ENCODE results near the gene GFER.
"Not testable (repeated sequence)": the region's sequence is repeated elsewhere in the genome, so short reads cannot be mapped to it uniquely, and the experiment has no call there.

Gene GFER

DNA sequence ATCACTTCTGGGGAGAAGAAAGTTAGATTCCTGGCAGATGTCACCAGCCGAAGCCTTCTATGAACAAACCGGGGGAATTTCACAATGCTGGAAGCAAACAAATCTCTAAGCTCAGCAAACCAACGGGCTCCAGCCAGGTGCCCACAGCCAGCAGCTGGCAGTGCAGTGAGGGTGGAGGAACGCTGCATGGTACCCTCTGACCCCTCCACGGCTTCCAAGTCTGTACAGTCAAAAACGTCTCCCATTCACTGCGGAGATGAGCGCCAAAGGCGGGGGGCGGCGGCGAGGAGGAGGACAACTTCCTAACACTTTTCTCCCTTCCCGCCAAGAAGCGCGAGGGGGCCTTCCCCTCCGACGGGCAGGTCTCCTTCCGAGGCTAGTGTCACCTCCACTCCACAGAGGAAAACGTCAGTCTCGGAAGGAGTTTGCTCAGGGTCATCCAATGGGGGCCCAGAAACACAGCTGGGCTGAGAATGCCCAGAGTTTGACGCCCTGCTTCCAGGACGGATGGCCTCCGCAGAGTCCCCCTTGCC, 24.7 kb downstream of the GFER start:
- no peak for DNase-seq

DNA sequence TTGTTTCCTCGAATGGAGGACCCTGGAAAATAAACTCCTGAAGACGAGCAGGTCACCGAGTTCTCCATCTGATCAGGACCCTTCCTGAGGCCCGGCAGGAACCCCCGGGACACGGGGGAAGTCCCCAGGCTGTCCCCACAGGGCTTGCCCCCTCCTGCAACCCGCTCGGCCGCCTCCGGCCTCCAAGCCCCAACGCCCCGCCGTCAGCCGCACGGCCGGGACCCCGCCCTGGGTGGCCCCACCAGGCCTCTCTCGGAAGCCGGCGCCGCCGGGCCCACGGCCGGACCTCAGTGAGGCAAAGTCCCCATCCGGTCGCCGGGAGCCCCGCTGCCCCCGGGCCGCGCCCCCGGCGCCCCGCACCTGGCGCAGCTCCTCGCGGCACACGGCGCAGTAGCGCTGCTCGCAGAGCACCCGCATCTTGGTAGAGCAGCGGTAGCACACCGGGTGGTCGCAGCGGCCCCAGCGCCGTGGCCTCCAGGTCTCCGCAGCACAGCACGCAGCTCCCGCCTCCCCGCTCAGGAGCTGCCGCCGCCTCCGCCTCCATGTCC, 25.2 kb downstream of the GFER start:
- no peak for DNase-seq

DNA sequence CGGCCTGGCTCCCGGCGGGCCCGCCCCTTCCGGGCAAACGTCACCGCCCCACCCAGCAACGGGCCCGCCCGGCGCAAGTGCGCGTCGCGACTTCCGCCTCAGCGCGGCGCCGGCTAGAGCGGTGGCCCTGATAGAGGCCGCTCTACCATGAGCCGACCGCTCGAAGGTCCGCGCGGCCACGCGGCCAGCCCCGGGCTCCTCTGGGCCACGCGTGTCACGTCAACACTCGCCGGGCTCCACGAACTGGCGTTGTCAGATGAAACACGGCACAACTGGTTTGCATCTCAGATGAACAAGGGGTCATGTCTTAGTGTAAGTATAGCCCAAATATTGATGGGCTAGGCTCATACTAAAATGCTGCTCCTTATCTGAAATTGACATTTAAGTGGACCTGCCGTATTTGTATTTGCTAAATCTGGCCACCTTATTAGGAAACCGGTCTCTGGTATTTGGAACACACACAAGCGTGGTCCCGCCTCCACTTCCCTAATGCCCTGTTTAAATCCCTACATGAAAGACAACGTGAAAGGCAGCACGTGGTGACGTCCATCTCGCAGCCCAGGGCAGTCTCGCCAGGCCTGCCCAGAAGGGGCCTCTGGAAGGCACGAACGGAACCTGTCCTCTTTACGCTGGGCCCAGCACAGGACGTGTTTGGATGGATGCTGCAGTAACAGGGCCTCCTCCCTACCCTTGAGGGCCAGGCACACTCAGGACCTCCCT, 26.0 kb downstream of the GFER start, which contains the start of gene ZNF598:
ZNF598 (minus strand) TSS at position 31 of the 720 bp plus-strand sequence.
- DNase-seq: peak; percentile 77

DNA sequence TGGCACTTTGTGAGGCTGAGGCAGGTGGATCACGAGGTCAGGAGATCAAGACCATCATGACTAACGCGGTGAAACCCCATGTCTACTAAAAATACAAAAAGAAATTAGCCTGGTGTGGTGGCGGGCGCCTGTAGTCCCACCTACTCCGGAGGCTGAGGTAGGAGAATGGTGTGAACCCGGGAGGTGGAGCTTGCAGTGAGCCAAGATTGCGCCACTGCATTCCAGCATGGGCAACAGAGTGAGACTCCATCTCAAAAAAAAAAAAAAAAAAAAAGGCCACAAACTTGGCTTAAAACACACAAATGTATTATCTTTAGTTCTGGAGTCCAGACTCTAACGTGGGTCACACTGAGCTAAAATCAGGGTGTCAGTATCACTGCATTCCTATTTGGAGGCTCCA, 27.7 kb downstream of the GFER start:
- DNase-seq: not testable (repeated sequence)

DNA sequence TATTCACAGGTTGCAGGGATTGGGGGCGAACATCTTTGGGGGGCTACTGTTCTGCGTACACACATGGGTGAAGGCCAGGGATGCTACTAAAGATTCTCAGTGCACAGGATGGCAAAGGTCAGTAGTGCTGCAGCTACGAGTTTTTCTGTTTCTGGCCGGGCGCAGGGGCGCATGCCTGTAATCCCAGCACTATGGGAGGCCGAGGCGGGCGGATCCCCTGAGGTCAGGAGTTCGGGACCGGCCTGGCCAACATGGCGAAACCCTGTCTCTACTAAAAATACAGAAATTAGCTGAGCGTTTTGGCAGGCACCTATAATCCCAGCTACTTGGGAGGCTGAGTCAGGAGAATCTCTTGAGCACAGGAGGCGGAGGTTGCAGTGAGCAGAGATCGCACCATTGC, 29.5 kb downstream of the GFER start:
- no peak for DNase-seq

DNA sequence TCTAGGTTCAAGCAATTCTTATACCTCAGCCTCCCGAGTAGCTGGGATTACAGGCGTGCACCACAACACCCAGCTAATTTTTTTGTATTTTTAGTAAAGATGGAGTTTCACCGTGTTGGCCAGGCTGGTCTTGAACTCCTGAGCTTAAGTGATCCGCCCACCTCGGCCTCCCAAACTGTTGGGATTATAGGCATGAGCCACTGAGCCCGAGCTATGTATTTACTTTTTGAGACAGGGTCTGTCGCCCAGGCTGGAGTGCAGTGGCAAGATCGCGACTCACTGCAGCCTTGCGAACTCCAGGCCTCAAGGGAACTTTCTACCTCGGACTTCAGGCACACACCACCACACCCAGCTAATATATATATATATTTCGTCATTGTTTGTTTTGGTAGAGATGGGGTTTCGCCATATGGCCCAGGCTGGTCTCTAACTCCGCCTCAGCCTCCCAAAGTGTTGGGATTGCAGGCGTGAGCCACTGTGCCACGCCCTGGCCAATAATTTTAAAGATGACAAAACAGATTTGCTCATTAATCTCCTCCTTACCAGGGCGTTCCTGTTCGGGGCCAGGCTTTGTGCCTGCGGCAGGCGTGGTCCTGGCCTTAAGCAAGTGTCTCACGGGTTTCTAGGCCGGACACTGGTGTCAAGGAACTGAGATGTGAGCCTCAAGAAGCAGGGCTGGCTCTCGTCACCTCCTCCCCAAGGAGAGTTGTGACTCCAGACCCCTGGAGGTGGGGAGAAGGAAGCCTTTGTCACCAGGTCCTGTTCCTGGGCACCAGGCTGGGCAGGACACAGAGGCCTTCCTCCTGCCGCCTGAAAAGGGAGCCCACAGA, 31.3 kb downstream of the GFER start:
- DNase-seq: no peak

DNA sequence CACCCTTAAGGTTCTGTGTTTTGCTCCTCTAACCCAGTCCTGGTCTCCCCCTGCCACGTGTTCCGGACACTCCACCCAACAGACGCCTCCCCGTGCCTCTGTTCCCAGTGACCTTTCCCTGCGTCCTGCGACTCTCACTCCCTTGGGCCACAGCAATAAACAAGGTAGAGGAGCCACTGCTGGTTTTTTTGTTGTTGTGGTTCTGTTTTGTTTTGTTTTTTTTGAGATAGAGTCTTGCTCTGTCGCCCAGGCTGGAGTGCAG, 31.9 kb downstream of the GFER start:
- no peak for DNase-seq

DNA sequence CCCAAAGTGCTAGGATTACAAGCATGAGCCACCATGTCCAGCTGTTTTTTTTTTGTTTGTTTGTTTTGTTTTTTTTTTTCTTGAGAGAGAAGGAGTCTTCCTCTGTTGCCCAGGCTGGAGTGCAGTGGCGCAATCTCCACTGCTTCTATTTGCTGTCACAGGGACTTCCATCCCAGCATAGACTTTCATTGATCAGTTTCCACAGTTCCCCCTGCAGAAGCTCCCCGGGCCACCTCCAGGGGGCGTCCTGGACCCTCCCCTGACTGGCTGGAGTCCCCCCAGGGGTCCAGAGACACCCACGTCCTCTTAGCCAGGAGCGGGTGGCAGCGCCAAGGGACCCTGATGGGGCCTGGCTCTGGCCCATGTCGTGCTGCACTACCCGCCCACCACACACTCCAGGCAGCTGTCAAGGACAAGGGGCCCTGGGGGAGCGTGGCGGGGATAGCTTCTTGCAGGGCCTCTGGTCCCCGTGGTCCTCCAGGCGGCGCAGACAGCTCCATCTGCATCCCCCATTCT, 32.5 kb downstream of the GFER start:
- DNase-seq: no peak

DNA sequence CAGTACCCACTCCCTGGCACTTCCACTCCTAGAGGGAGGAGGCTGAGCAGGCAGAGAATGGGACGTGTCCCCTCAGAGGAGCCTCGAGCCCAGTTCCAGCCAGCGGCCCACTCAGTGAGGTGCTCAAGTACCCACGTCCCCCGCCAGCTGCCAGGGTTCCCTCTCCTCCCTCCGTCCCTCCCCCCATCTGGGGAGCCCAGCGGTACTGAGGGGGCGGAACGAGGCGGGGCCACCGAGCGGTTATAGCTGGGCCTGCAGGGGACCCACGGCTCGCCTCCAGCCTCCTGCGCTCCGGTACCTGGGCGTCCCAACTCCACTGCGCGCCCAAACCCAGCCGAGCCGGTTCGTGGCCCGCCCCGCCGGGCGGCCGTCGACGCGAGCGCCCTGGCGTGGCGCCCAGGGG, 35.5 kb downstream of the GFER start, which contains the start of gene NPW:
NPW (plus strand) TSS at position 268 of the 403 bp plus-strand sequence.
- peak; percentile 66 for DNase-seq

DNA sequence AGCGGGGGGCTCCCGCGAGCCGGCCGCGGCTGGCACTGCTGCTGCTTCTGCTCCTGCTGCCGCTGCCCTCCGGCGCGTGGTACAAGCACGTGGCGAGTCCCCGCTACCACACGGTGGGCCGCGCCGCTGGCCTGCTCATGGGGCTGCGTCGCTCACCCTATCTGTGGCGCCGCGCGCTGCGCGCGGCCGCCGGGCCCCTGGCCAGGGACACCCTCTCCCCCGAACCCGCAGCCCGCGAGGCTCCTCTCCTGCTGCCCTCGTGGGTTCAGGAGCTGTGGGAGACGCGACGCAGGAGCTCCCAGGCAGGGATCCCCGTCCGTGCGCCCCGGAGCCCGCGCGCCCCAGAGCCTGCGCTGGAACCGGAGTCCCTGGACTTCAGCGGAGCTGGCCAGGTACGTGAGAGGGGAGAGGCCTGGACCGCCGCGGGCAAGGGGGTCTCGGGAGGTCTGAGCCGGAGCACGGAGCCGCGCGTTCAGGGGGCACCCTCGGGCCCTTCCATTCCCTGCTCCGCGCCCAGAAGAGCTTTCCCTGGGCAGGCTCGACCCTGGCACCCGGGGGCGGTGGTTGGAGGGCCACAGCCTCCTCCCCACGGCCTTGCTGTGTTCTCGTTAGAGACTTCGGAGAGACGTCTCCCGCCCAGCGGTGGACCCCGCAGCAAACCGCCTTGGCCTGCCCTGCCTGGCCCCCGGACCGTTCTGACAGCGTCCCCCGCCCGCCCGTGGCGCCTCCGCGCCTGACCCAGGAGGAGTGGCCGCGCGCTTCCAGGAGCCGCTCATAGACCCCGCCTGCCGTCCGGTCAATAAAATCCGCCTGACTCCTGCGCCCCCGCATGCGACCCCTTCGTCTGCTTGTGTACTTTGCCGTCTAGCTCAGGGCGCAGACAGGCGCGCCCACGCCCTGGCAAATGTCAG, 36.2 kb downstream of the GFER start:
- no peak for DNase-seq

DNA sequence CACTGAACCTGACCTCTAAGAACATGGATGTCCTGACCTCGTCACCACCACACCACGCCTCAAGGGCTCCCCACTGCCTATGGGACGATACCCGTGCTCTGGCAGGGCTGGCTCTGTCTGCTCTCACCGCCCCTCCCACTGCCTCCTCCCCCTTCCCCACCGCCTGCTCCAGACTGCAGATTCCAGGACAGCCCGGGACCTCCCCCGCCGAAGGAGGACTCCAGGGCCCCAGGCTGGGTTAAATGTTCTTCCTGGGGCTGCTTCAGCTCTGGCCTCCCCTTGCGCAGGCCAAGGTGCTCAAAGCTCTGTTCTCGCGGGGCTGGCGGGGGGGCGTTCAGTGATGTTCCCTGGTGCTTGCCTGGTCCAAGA, 38.7 kb downstream of the GFER start:
- DNase-seq: no peak

DNA sequence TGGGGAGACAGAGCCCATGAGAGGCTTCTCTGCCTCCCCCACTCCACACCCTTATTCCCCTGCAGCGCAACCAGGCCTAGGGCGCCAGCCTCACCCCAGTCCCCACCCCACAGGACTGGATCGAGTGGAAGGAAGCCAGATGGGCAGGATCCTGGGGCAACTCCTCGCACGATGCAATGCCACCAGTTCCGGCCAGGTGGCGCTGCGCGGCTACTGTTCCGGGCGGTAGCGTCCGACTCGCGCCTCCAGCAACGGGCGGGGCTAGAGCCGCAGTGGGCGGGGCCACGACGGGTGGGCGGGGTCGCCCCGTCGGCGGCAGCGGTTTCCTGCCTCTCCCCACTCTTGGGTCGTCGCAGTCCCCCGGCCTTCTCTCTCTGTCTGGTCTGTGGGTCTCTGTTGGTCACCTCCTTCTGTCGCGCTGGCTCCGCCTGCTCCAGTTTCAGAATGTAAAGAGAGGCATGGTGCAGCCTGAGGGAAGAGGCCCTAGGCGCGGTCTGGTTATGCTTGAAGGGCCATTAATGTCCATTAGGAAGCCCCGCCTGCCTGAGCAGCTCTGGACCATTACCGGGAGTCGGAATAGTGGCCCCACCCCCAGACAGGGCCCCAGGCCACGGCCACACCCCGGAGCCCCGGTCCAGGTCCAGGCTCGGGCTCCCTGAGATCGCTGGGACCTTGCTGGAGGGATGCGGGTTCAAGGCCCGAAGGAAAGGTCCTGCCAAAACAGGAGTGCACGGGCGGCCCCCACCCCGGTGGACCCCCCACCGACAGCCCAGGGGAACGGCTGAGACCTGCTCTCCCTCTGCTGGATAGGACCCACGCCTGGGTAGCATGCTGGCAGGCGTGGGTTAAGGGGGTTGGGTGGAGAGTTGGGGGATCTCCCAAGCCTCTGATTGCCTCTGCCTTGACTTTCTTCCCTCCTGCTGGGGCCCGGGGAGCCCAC, 39.4 kb downstream of the GFER start:
- peak; percentile 74 for DNase-seq

DNA sequence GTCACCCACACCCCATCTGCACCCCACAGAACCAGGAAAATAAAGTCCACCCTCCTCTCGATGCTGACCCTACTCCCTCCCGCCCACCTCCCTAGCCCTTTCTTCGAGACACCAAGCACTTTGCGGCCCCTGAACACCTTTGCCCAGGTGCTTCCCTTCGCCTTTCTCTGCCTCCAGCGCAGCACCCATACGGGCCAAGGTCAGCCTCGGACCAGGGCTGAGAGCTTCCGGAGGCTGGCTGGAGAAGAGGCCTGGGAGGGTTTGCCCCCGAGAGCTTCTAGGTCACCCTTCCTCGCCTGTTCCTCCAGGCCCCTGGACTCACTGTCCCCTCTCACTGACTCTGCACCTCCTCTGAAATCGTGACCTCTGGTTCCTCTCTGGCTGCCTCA, 40.0 kb downstream of the GFER start:
- DNase-seq: no peak

DNA sequence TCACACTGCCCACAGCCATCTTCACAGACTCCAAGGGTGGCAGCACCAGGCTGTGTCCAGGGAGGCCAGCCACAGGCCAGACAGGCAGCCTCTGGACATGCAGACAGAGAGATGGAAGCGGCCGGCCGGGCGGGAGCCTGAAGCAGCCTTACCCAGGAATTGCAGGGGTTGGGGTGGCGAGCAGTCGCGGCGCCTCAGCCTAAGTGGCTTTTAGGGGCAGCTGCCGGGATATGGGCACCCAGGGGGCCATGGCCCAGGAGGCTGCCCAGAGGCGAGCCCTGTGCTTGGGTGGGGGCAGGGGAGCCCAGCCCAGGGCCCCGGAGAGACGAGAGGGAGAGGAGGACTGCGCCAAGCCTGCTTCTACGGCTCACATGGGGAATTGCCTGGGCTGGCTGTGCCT, 41.3 kb downstream of the GFER start:
- no peak for DNase-seq

DNA sequence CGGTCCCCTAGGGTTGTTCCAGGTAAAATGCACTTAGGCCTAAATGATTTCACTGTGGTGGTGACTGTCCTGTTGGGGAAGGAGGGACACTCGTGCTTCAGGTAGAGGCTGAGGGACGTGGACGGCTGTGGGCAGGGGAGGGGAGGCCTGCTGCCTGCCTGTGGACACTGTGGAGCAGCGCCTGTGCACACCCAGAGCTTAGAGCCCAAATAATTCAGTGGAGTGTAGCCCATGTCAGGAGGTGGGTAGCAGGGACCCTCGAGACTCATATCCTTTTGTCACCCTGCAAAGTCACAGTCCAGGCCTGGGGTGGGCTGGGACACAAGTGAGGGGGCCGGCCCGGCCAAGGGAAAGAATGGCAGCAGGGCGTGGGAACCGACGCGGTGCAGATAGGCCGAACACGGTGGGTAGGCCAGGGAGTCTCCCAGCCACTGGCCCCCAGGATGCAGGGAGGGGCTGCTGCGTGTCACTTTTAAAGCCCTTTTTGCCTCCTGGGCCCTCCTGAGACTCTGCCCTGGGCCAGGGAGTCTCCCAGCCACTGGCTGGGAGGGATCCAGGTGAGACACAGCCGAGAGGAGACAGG, 42.0 kb downstream of the GFER start:
- no peak for DNase-seq

DNA sequence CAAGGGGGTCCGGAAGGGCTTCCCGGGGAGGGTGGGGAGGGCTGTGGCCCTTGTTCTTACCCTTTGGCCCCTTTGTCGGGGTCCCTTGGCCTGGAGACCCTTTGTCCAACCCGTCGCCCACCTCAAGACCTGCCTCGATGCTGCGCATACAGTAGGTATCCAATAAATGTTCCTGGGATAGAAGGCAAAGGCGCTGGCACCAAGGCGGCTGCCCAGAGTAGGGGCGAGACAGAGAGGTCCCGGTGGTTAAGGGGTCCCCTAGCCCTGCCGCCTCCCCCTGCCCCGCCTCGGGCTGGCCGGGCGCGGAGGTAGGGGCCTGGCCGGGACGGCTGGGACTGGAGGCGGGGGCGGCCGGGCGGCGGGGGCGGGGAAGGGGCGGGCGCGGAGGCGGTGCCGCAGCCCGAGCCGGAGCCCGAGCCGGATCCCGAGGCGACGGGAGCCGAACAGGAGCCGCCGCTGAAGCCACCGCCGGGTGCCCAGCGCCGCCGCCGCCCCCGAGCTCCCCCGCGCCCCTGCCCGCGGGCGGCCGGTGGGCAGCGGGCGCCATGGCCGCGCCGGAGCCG, 42.5 kb downstream of the GFER start, which contains the start of gene NHERF2:
NHERF2 (plus strand) TSS at position 442 of the 563 bp plus-strand sequence; CDS start at position 546, 104 bp downstream.
- no peak for DNase-seq

DNA sequence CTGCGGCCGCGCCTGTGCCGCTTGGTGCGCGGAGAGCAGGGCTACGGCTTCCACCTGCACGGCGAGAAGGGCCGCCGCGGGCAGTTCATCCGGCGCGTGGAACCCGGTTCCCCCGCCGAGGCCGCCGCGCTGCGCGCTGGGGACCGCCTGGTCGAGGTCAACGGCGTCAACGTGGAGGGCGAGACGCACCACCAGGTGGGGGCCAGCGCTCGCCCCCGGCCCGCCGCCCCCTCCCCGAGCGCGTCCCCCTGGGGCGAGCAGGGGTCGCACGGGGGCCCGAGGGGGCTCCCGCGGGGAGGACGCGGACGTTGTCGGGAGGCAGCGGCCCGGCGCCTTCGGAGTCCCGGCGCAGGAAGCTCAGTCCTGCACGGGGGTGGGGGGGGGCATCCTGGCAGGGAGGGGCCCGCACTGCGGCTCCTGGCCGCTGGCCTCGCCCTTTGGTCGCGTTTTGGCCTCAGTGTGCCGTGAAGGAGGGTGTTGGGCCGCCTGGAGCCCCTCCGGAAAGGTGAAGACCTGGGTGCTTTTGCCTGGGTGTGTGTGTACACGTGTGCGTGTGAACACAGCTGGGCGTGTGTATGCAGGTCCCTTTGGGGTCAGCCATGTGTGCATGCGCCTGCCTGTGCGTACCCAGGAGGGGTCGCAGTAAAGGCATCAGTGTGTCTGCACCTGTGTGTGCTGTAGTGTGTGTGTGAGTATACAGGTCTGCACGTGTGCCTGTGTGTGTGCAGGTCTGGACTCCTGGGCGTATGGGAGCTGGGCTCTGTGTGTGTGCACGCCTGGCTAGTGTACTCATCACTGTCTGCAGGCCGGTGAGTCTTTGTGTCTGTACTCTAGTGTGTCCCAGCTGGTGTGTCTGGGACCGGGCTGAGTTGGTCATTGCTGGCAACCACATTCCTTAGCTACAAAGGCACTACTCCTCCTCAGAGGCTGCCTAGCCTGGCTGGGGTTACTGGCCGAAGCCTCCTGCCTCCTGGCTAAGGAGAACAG, 43.3 kb downstream of the GFER start:
- no peak for DNase-seq

DNA sequence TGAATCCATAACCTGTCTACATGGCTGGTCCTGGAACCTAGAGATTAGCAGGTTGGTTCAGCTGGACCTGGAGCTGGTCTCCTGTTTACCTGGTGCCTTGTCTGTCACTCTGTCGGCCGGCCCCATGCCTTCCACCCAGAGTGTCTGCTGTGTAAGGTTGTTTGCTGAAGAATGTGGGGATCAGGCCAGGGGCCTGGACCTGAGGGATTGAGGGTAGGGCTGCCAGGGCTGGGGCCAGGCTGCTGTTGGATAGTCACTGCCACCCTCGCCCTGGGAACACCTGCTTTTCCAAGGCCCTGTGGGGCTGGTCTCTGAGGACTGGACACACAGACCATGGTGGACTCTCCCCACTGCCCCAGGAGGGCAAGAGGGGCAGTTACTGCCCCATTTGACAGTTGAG, 44.2 kb downstream of the GFER start:
- no peak for DNase-seq

DNA sequence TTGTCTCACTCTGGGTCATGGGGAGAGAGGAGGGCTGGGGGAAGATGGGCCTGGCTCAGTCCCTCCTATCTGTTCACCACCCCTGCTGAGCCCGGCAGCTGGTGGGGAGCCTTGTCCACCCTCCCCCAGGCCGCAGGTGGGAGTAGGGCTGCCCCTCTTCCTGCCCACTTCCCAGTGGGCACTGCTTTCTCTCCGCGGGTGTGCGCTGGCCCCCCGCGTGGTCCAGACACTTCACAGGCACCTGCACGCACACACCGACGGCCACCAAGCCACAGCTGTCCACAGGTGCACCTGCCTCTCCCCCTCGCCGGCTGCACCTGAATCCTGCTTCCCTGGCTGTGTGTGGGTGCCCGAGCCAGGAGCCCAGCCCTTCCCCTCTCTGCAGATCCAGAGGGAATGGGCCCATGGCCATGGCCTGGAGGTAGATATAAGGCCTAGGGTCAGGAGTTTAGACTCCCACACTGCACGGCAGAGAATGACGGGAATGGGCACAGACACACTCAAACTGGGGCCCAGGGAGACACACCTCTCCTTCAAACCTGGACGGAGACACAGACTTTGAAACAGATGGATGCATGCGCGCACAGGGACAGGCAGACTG, 44.7 kb downstream of the GFER start:
- DNase-seq: no peak
